GDM1 (cell line): Measurements from ENCODE around the gene NAGLU.
A peak's percentile ranks its signal among the peaks of the same experiment; 100 is the strongest.

Experiments used
- DNase-seq: peaks from one replicate; lab custom pipeline; 2025; lab: John Stamatoyannopoulos, UW

NAGLU gene

GRCh38 chr17:42536048-42536371, at the start of gene NAGLU:
NAGLU (plus strand) TSS chr17:42536241; CDS start chr17:42536273, 32 bp downstream.
- DNase-seq: peak; percentile 83

- no peak for DNase-seq
Measured at GRCh38 chr17:42488032-42488431, 48.0 kb upstream of the NAGLU start.

GRCh38 chr17:42493319-42493718, 42.7 kb upstream of the NAGLU start:
- no peak for DNase-seq

- DNase-seq: no peak
Measured at GRCh38 chr17:42494673-42495072, 41.4 kb upstream of the NAGLU start.

- no peak for DNase-seq
Measured at GRCh38 chr17:42498828-42499227, 37.2 kb upstream of the NAGLU start.

- no peak for DNase-seq
Measured at GRCh38 chr17:42502091-42502490, 34.0 kb upstream of the NAGLU start.

- no peak for DNase-seq
Measured at GRCh38 chr17:42502926-42503325, 33.1 kb upstream of the NAGLU start.

- no peak for DNase-seq
Measured at GRCh38 chr17:42507671-42508070, 28.4 kb upstream of the NAGLU start.

- peak; percentile 70 for DNase-seq
Measured at GRCh38 chr17:42508426-42509165, 27.4 kb upstream of the NAGLU start.

- no peak for DNase-seq
Measured at GRCh38 chr17:42509409-42509808, 26.6 kb upstream of the NAGLU start.

- peak; percentile 26 for DNase-seq
Measured at GRCh38 chr17:42509841-42510240, 26.2 kb upstream of the NAGLU start.

- DNase-seq: no peak
Measured at GRCh38 chr17:42512246-42512645, 23.8 kb upstream of the NAGLU start.

GRCh38 chr17:42512733-42513251, 23.2 kb upstream of the NAGLU start:
- no peak for DNase-seq

- no peak for DNase-seq
Measured at GRCh38 chr17:42513686-42514085, 22.4 kb upstream of the NAGLU start.

- DNase-seq: no peak
Measured at GRCh38 chr17:42514279-42514678, 21.8 kb upstream of the NAGLU start.

- no peak for DNase-seq
Measured at GRCh38 chr17:42514867-42515266, 21.2 kb upstream of the NAGLU start.

- DNase-seq: peak; percentile 83
Measured at GRCh38 chr17:42517516-42517915, 18.5 kb upstream of the NAGLU start.

GRCh38 chr17:42518046-42518754, 17.8 kb upstream of the NAGLU start:
- DNase-seq: peak; percentile 90

GRCh38 chr17:42518755-42519545, 17.1 kb upstream of the NAGLU start:
- DNase-seq: peak; percentile 69

GRCh38 chr17:42519546-42520491, 16.2 kb upstream of the NAGLU start:
- DNase-seq: peak; percentile 5

GRCh38 chr17:42520540-42520951, 15.5 kb upstream of the NAGLU start:
- DNase-seq: no peak
